ENCODE measurements around the gene USP4. TPM values are rescaled to one million over a fixed set of nuclear protein-coding genes. Genes with fewer than 3 reads are reported as not detected.

Gene USP4
- total RNA-seq, 1 experiment from 2014 or later = 43.5 TPM

DNA sequence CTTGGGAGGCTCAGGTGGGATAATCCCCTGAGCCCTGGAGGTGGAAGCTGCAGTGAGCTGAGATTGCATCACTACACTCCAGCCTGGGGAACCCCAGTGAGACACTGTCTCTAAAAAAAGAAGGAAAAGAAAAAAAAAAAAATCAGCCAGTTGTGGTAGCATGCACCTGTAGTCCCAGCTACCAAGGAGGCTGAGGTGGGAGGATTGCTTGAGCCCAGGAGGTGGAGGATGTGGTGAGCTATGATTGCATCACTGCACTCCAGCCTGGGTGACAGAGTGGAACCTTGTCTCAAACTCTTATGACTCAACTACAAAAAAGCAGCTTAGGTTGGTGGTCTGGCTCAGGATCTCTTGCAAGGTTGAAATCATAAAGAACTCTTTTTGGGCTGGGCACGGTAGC is 37.6 kb upstream of the USP4 start:
- H3K4me1 Mint-ChIP-seq (ENCODE audit: low read depth, unreplicated experiment) = no peaks in the 10 kb centered on the region
- intact Hi-C loops (cut with micrococcal nuclease; ENCODE audit: unreplicated experiment) = no loop called here
- H3K27ac Mint-ChIP-seq (ENCODE audit: unreplicated experiment) = no peak overlapping the region
- DNase-seq = no peak
- H3K4me3 Mint-ChIP-seq (ENCODE audit: low read depth, unreplicated experiment) = no peak overlapping the region
- TF ChIP-seq, protein P1, sequence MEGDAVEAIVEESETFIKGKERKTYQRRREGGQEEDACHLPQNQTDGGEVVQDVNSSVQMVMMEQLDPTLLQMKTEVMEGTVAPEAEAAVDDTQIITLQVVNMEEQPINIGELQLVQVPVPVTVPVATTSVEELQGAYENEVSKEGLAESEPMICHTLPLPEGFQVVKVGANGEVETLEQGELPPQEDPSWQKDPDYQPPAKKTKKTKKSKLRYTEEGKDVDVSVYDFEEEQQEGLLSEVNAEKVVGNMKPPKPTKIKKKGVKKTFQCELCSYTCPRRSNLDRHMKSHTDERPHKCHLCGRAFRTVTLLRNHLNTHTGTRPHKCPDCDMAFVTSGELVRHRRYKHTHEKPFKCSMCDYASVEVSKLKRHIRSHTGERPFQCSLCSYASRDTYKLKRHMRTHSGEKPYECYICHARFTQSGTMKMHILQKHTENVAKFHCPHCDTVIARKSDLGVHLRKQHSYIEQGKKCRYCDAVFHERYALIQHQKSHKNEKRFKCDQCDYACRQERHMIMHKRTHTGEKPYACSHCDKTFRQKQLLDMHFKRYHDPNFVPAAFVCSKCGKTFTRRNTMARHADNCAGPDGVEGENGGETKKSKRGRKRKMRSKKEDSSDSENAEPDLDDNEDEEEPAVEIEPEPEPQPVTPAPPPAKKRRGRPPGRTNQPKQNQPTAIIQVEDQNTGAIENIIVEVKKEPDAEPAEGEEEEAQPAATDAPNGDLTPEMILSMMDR (IDR thresholded peaks at IDR 0.05; ENCODE audit: unreplicated experiment) = no peak
- no TSS peak for BruUV-seq (replicated peaks)
- no peaks in the 10 kb centered on the region for H3K27me3 Mint-ChIP-seq (ENCODE audit: unreplicated experiment)
- peaks cover 7% of the 10 kb centered on the region for H3K9me3 Mint-ChIP-seq (ENCODE audit: low read depth, unreplicated experiment)
- CTCF ChIA-PET = no interaction called here
- peaks cover 26% of the 10 kb centered on the region for H3K36me3 Mint-ChIP-seq (ENCODE audit: insufficient read depth, unreplicated experiment)

- no peak for DNase-seq
- no peaks in the 10 kb centered on the region for H3K27me3 Mint-ChIP-seq (ENCODE audit: unreplicated experiment)
- peaks cover 57% of the 10 kb centered on the region for H3K36me3 Mint-ChIP-seq (ENCODE audit: insufficient read depth, unreplicated experiment)
- CTCF ChIA-PET = interaction anchor here (0.8 kb wide), 1 partner anchor 321 kb away, joined by 8 read pairs; no protein-coding TSS in a partner anchor
- TSS peak; percentile 9 for BruUV-seq (replicated peaks)
- intact Hi-C loops (cut with micrococcal nuclease; ENCODE audit: unreplicated experiment) = no loop called here
- TF ChIP-seq, protein P1 (IDR thresholded peaks at IDR 0.05; ENCODE audit: unreplicated experiment) = no peak
- no peak overlapping the region for H3K4me3 Mint-ChIP-seq (ENCODE audit: low read depth, unreplicated experiment)
- H3K4me1 Mint-ChIP-seq (ENCODE audit: low read depth, unreplicated experiment) = no peaks in the 10 kb centered on the region
- H3K9me3 Mint-ChIP-seq (ENCODE audit: low read depth, unreplicated experiment) = peaks cover under 1% of the 10 kb centered on the region
- no peak overlapping the region for H3K27ac Mint-ChIP-seq (ENCODE audit: unreplicated experiment)
Observed at GRCh38 chr3:49371946-49372345, 32.1 kb upstream of the USP4 start.

DNA sequence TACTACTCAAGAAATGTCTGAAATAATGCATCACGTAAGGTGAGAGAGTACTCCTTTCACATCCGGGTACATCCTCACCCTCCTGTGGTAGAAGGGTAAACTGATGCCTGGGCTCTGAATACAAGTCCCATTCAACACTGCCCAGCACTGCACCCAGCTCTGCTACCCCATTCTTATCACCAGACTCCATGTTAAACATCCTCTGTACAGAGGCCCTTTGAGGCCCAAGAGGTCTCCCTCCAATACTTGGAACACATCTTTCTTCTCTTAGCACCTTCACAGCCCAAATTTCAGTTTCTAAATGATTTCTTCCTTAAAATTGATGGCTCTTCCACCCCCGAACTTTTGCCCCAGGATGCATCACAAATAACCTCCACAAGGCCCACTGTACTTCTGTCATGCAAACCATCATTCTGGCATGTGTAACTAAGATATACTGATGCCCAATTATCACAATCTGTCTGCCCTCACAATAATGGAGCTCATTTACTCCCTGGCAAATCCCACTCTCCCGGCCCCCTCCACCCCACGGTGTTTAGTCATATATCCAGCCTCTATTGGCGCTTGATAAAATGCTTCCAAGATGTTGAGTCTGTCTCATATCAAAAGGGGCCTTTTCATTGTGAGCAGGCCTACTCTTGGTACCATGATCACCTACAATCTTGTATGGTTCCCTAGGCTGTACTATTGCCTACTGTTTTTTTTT is 30.9 kb upstream of the USP4 start:
- H3K9me3 Mint-ChIP-seq (ENCODE audit: low read depth, unreplicated experiment) = no peaks in the 10 kb centered on the region
- H3K27me3 Mint-ChIP-seq (ENCODE audit: unreplicated experiment) = no peaks in the 10 kb centered on the region
- DNase-seq = no peak
- H3K4me3 Mint-ChIP-seq (ENCODE audit: low read depth, unreplicated experiment) = no peak overlapping the region
- intact Hi-C loops (cut with micrococcal nuclease; ENCODE audit: unreplicated experiment) = no loop called here
- BruUV-seq (replicated peaks) = no TSS peak
- H3K27ac Mint-ChIP-seq (ENCODE audit: unreplicated experiment) = no peak overlapping the region
- H3K4me1 Mint-ChIP-seq (ENCODE audit: low read depth, unreplicated experiment) = no peaks in the 10 kb centered on the region
- CTCF ChIA-PET = interaction anchor here (0.7 to 0.8 kb wide), 2 partner anchors 320 to 336 kb away, joined by 3 to 8 read pairs; no protein-coding TSS in a partner anchor
- TF ChIP-seq, protein P1 (IDR thresholded peaks at IDR 0.05; ENCODE audit: unreplicated experiment) = no peak
- peaks cover 63% of the 10 kb centered on the region for H3K36me3 Mint-ChIP-seq (ENCODE audit: insufficient read depth, unreplicated experiment)

GRCh38 chr3:49362561-49362960 is 22.7 kb upstream of the USP4 start:
- no peaks in the 10 kb centered on the region for H3K4me1 Mint-ChIP-seq (ENCODE audit: low read depth, unreplicated experiment)
- no peak overlapping the region for H3K4me3 Mint-ChIP-seq (ENCODE audit: low read depth, unreplicated experiment)
- peaks cover 80% of the 10 kb centered on the region for H3K36me3 Mint-ChIP-seq (ENCODE audit: insufficient read depth, unreplicated experiment)
- no peak for DNase-seq
- CTCF ChIA-PET = no interaction called here
- no TSS peak for BruUV-seq (replicated peaks)
- TF ChIP-seq, protein P1 (IDR thresholded peaks at IDR 0.05; ENCODE audit: unreplicated experiment) = no peak
- H3K9me3 Mint-ChIP-seq (ENCODE audit: low read depth, unreplicated experiment) = no peaks in the 10 kb centered on the region
- no peak overlapping the region for H3K27ac Mint-ChIP-seq (ENCODE audit: unreplicated experiment)
- H3K27me3 Mint-ChIP-seq (ENCODE audit: unreplicated experiment) = no peaks in the 10 kb centered on the region
- intact Hi-C loops (cut with micrococcal nuclease; ENCODE audit: unreplicated experiment) = no loop called here

Data from Calu3 (cell line).